ENCODE measurements around the gene ATP6V1G2.

Gene ATP6V1G2

GRCh38 chr6:31575335-31575901 lies 29.0 kb upstream of the ATP6V1G2 start, which contains the start of gene TNF:
Gene TNF, plus strand, starts transcription at chr6:31575565. Its CDS starts 177 bp downstream, at chr6:31575742.
- peak; percentile 92 for DNase-seq

DNA sequence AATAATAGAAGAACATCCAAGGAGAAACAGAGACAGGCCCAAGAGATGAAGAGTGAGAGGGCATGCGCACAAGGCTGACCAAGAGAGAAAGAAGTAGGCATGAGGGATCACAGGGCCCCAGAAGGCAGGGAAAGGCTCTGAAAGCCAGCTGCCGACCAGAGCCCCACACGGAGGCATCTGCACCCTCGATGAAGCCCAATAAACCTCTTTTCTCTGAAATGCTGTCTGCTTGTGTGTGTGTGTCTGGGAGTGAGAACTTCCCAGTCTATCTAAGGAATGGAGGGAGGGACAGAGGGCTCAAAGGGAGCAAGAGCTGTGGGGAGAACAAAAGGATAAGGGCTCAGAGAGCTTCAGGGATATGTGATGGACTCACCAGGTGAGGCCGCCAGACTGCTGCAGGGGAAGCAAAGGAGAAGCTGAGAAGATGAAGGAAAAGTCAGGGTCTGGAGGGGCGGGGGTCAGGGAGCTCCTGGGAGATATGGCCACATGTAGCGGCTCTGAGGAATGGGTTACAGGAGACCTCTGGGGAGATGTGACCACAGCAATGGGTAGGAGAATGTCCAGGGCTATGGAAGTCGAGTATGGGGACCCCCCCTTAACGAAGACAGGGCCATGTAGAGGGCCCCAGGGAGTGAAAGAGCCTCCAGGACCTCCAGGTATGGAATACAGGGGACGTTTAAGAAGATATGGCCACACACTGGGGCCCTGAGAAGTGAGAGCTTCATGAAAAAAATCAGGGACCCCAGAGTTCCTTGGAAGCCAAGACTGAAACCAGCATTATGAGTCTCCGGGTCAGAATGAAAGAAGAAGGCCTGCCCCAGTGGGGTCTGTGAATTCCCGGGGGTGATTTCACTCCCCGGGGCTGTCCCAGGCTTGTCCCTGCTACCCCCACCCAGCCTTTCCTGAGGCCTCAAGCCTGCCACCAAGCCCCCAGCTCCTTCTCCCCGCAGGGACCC lies 28.0 kb upstream of the ATP6V1G2 start:
- peak; percentile 77 for DNase-seq

- DNase-seq, result no peak
Measured at GRCh38 chr6:31573239-31574105, 27.1 kb upstream of the ATP6V1G2 start.

DNA sequence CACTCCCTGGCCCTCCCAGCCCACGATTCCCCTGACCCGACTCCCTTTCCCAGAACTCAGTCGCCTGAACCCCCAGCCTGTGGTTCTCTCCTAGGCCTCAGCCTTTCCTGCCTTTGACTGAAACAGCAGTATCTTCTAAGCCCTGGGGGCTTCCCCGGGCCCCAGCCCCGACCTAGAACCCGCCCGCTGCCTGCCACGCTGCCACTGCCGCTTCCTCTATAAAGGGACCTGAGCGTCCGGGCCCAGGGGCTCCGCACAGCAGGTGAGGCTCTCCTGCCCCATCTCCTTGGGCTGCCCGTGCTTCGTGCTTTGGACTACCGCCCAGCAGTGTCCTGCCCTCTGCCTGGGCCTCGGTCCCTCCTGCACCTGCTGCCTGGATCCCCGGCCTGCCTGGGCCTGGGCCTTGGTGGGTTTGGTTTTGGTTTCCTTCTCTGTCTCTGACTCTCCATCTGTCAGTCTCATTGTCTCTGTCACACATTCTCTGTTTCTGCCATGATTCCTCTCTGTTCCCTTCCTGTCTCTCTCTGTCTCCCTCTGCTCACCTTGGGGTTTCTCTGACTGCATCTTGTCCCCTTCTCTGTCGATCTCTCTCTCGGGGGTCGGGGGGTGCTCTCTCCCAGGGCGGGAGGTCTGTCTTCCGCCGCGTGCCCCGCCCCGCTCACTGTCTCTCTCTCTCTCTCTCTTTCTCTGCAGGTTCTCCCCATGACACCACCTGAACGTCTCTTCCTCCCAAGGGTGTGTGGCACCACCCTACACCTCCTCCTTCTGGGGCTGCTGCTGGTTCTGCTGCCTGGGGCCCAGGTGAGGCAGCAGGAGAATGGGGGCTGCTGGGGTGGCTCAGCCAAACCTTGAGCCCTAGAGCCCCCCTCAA lies 25.9 kb upstream of the ATP6V1G2 start, which contains the start of gene LTA:
LTA (plus strand) TSS at position 249 of the 871 bp plus-strand sequence; CDS start at position 703, 454 bp downstream.
- DNase-seq, result peak; percentile 89

GRCh38 chr6:31569861-31570536 lies 23.6 kb upstream of the ATP6V1G2 start:
- no peak for DNase-seq

- DNase-seq, result peak; percentile 81
Measured at GRCh38 chr6:31568537-31568961, 22.1 kb upstream of the ATP6V1G2 start.

- peak; percentile 63 for DNase-seq
Measured at GRCh38 chr6:31567531-31568370, 21.3 kb upstream of the ATP6V1G2 start.

- DNase-seq, result no peak
Measured at GRCh38 chr6:31560697-31561058, 14.3 kb upstream of the ATP6V1G2 start.

DNA sequence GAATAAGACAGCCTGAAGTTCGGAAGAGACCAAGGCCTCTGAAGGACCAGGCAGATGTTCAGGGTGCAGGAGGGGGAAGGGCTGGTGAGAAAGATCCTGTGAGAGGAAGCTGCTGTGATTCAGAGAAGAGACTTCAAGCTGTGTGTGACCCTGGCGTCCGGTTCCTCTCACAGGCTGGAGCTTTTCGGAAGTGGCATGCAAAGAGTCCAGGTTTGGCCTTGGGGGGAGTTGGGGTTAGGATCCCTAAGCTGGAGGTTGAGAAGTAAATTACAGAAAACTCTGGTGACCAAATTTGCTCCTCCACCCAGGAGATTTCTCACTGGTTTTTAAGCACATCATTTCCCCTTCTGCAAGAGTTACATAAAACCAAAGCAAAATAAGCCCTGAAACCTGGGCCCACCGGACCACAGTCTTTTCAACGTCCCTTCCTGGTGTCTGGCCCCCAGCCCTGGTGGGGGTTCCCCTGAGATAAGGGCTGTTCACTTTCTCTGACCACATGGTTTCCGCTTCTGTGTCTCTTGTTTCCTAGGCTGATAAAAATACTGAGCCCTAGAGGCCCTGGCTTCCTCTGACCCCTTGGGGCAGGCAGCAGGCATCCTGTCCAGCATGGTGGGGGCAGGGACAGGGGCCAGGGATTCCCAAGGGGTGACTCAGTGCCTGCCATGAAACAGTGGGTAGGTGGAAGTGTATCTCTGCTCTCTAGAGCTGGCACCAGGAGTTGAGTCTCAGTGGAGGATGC lies 13.7 kb upstream of the ATP6V1G2 start:
- DNase-seq, result peak; percentile 71

DNA sequence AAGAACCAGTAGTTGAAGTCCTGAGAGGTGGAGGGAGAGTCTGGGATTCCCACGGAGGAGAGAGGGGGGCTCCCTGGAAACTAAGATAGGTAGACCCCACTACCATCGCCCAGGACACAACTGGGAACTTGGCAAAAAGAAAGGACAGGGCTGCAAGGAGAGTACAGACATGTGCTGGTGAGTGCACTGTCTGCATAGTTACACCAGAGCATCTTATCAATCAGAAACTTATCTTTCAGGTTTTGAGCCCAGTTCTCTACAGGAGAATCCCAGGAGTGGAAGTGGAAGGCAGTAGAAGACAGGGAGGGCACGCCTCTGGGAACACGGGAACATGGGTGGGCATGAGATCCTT lies 13.2 kb upstream of the ATP6V1G2 start:
- no peak for DNase-seq

- peak; percentile 79 for DNase-seq
Measured at GRCh38 chr6:31558631-31559500, 12.5 kb upstream of the ATP6V1G2 start.

DNA sequence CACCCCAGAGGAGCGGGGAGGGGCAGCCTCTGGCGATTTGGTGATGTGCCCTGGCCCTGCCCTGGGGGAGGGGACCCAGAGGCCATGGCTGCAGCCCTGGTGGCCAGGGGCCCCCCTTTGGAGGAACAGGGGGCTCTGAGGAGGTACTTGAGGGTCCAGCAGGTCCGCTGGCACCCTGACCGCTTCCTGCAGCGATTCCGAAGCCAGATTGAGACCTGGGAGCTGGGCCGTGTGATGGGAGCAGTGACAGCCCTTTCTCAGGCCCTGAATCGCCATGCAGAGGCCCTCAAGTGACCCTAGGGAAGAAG lies 11.9 kb upstream of the ATP6V1G2 start:
- DNase-seq, result no peak

GRCh38 chr6:31557443-31558317 lies 11.3 kb upstream of the ATP6V1G2 start:
- no peak for DNase-seq

DNA sequence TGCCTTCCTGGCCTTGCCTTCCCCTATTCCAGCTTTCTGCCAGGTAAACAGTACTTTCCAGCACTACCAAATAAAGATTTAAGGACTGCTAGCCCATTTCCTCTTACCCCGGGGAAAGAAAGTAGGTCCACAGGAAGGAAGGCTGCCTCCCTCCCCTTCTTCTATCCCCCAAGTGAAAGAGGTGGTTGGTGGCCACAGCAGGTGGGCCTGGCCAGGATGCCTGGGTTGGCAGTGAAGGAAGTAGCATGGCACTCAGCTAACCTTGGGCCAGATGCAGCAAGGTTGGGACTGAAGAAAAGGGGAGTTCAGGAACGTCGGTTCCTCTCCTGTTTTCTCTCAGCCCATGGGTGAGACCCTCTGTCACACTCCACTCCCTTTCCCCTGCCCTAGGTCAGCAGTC lies 9.9 kb upstream of the ATP6V1G2 start:
- no peak for DNase-seq

- DNase-seq, result peak; percentile 72
Measured at GRCh38 chr6:31551371-31551770, 5.0 kb upstream of the ATP6V1G2 start.

DNA sequence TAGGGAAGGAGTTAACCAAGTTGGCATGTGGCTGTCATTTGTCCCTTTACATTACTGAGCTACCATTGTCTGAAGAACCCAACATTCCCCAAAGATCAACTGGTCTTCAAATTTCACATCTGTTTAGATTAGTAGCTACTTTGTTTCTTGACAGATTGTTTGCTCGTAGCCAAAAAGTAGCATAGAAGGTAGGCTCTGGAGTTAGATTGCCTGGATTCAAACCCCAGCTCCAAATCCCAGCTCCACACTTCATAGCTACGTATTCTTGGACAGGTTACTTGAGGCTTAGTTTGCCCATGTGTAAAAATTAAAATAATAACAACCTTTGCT lies 2.1 kb upstream of the ATP6V1G2 start:
- no peak for DNase-seq

- DNase-seq, result no peak
Measured at GRCh38 chr6:31547727-31548543, 1.5 kb upstream of the ATP6V1G2 start.

Data from activated CD4-positive, alpha-beta T cell treated with anti-CD3 and anti-CD28 coated beads for 48 hours (primary cell).